Measurements from ENCODE around the gene CHPF. TPM values are rescaled to one million over a fixed set of nuclear protein-coding genes. Genes with fewer than 3 reads are reported as not detected.

Gene CHPF
- total RNA-seq, 1 experiment from 2014 or later = 228 TPM

GRCh38 chr2:219500135-219500534 is 43.5 kb downstream of the CHPF start:
- no peaks in the 10 kb centered on the region for H3K9me3 ChIP-seq (ENCODE audit: control insufficient read depth in 1 of 2, insufficient read depth in 1 of 2, low read depth in 1 of 2, low read length in 2 of 2)
- no peaks in the 10 kb centered on the region for H4K20me1 ChIP-seq (ENCODE audit: insufficient read depth)
- no peaks in the 10 kb centered on the region for H3K27me3 ChIP-seq (ENCODE audit: insufficient read depth, low read length)
- no TSS peak for BruUV-seq (replicated peaks)
- H2AFZ ChIP-seq (ENCODE audit: low read depth, low read length, poor library complexity, severe bottlenecking) = no peak overlapping the region
- POLR2A ChIA-PET = interaction anchor here (1.2 kb wide), 1 partner anchor 10 kb away, joined by 3 read pairs; no protein-coding TSS in a partner anchor
- RAD21 ChIA-PET (ENCODE audit: low non-redundant PET in 1 of 2, low total read pairs in 2 of 2, uncharacterized antibody in 2 of 2, unreplicated experiment in 2 of 2) = interaction anchor here in 1 of 2 experiments (0.7 kb wide), 1 partner anchor 20 kb away, joined by 3 read pairs; no protein-coding TSS in a partner anchor
- peak overlapping the region; percentile 99 for H3K4me2 ChIP-seq (ENCODE audit: low read length)
- CTCF ChIA-PET = interaction anchor here (0.7 to 5.2 kb wide), 6 partner anchors 8 to 45 kb away, joined by 3 to 56 read pairs (median 19); no protein-coding TSS in a partner anchor
- 0 out of 2 replicates have a peak overlapping the region, but pooled peaks have one; percentile 80 for H3K9ac ChIP-seq (ENCODE audit: low read length)
- ATAC-seq (no peak), DNase-seq (ENCODE audit: low read depth, low spot score) (no peak)
- peaks cover 22 to 52% of the 10 kb centered on the region in 2 experiments for H3K4me1 ChIP-seq (ENCODE audit: control insufficient read depth in 1 of 2, insufficient read depth in 2 of 2, low read length in 2 of 2)
- peaks cover 6% of the 10 kb centered on the region in 2 experiments; a peak in 1 of 4 replicates for H3K36me3 ChIP-seq (ENCODE audit: control insufficient read depth in 1 of 2, insufficient read depth in 2 of 2, low read length in 2 of 2)
- H3K9me2 ChIP-seq (ENCODE audit: insufficient read depth) = no peaks in the 10 kb centered on the region
- H3K79me2 ChIP-seq (ENCODE audit: insufficient read depth, low read length) = peaks cover 14% of the 10 kb centered on the region
- no peak overlapping the region for H3K27ac ChIP-seq (ENCODE audit: low read depth, low read length)
- TF ChIP-seq SIN3A (IDR thresholded peaks at IDR 0.05; ENCODE audit: low read depth) = no peak
- TF ChIP-seq, protein P1, sequence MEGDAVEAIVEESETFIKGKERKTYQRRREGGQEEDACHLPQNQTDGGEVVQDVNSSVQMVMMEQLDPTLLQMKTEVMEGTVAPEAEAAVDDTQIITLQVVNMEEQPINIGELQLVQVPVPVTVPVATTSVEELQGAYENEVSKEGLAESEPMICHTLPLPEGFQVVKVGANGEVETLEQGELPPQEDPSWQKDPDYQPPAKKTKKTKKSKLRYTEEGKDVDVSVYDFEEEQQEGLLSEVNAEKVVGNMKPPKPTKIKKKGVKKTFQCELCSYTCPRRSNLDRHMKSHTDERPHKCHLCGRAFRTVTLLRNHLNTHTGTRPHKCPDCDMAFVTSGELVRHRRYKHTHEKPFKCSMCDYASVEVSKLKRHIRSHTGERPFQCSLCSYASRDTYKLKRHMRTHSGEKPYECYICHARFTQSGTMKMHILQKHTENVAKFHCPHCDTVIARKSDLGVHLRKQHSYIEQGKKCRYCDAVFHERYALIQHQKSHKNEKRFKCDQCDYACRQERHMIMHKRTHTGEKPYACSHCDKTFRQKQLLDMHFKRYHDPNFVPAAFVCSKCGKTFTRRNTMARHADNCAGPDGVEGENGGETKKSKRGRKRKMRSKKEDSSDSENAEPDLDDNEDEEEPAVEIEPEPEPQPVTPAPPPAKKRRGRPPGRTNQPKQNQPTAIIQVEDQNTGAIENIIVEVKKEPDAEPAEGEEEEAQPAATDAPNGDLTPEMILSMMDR (IDR thresholded peaks at IDR 0.05 in 2 of 3, conservative IDR thresholded peaks at IDR 0.05 in 1 of 3; ENCODE audit: borderline replicate concordance in 1 of 3, insufficient read depth in 1 of 3, low read depth in 2 of 3, low read length in 2 of 3) = peak in 2 of 3 experiments; percentile 60 to 64; a peak in 4 of 6 replicates
- intact Hi-C loops (cut with micrococcal nuclease) = no loop called here
- peak overlapping the region; percentile 75 to 91 for H3K4me3 ChIP-seq (replicated peaks in 1 of 2; ENCODE audit: low read depth in 1 of 2, low read length in 2 of 2)

DNA sequence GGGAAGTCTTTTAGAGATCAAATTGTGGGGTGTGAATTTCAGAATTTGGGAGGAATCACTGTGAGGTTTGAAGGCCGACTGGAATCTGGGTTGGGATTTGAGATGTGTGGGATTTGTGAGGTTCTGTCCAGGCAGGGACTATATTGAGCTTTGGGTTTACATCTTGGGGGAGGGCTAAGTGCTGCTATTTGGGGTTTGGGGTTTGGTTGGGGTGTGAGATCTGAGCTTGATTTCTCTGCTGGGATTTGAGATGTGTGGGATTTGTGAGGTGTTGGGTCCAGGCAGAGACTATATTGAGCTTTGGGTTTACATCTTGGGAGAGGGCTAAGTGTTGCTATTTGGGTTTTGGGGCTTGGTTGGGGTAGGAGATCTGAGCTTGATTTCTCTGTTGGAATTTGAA is 44.1 kb downstream of the CHPF start:
- Histone ChIP-seq H3K9me2 (ENCODE audit: insufficient read depth) (no peaks in the 10 kb centered on the region), H3K9ac (ENCODE audit: low read length) (peak overlapping the region; percentile 80), H3K36me3 (ENCODE audit: control insufficient read depth in 1 of 2, insufficient read depth in 2 of 2, low read length in 2 of 2) (peaks cover 4 to 6% of the 10 kb centered on the region in 2 experiments; a peak in 1 of 4 replicates), H3K79me2 (ENCODE audit: insufficient read depth, low read length) (peaks cover 14% of the 10 kb centered on the region), H3K4me2 (ENCODE audit: low read length) (peak overlapping the region; percentile 99), H3K27ac (ENCODE audit: low read depth, low read length) (peak overlapping the region; percentile 98; the same call in 1 of the 2 replicates), H3K4me3 (replicated peaks in 1 of 2; ENCODE audit: low read depth in 1 of 2, low read length in 2 of 2) (peak overlapping the region; percentile 75 to 91), H3K4me1 (ENCODE audit: control insufficient read depth in 1 of 2, insufficient read depth in 2 of 2, low read length in 2 of 2) (peaks cover 24 to 54% of the 10 kb centered on the region in 2 experiments), H3K9me3 (ENCODE audit: control insufficient read depth in 1 of 2, insufficient read depth in 1 of 2, low read depth in 1 of 2, low read length in 2 of 2) (no peaks in the 10 kb centered on the region), H4K20me1 (ENCODE audit: insufficient read depth) (no peaks in the 10 kb centered on the region), H3K27me3 (ENCODE audit: insufficient read depth, low read length) (no peaks in the 10 kb centered on the region), H2AFZ (ENCODE audit: low read depth, low read length, poor library complexity, severe bottlenecking) (no peak overlapping the region)
- no peak for ATAC-seq
- no peak for DNase-seq (ENCODE audit: low read depth, low spot score)
- BruUV-seq (replicated peaks) = no TSS peak
- intact Hi-C loops (cut with micrococcal nuclease) = loop anchor here (2.0 kb wide), 1 partner anchor 189 kb away; no protein-coding TSS in a partner anchor
- RAD21 ChIA-PET (ENCODE audit: low non-redundant PET in 1 of 2, low total read pairs in 2 of 2, uncharacterized antibody in 2 of 2, unreplicated experiment in 2 of 2) = interaction anchor here in 1 of 2 experiments (0.7 kb wide), 1 partner anchor 21 kb away, joined by 3 read pairs; no protein-coding TSS in a partner anchor
- CTCF ChIA-PET = interaction anchor here (1.0 to 5.2 kb wide), 8 partner anchors 9 to 69 kb away, joined by 3 to 56 read pairs (median 5); no protein-coding TSS in a partner anchor
- POLR2A ChIA-PET = interaction anchor here (1.0 to 2.8 kb wide), 4 partner anchors 10 to 190 kb away, joined by 3 to 18 read pairs (median 5); no protein-coding TSS in a partner anchor
- TF ChIP-seq EGR1 (IDR thresholded peaks at IDR 0.05; ENCODE audit: low read depth) (no peak), CEBPB (IDR thresholded peaks at IDR 0.05; ENCODE audit: low read depth) (no peak), EZH2phosphoT487 (IDR thresholded peaks at IDR 0.05; ENCODE audit: borderline replicate concordance) (no peak), ZNF274 (IDR thresholded peaks at IDR 0.05; ENCODE audit: low read depth, low read length) (no peak), JUND (IDR thresholded peaks at IDR 0.05) (no peak)
- TF ChIP-seq, protein P1 (IDR thresholded peaks at IDR 0.05 in 2 of 3, conservative IDR thresholded peaks at IDR 0.05 in 1 of 3; ENCODE audit: borderline replicate concordance in 1 of 3, insufficient read depth in 1 of 3, low read depth in 2 of 3, low read length in 2 of 3) = no peak
- TF ChIP-seq, protein P2, sequence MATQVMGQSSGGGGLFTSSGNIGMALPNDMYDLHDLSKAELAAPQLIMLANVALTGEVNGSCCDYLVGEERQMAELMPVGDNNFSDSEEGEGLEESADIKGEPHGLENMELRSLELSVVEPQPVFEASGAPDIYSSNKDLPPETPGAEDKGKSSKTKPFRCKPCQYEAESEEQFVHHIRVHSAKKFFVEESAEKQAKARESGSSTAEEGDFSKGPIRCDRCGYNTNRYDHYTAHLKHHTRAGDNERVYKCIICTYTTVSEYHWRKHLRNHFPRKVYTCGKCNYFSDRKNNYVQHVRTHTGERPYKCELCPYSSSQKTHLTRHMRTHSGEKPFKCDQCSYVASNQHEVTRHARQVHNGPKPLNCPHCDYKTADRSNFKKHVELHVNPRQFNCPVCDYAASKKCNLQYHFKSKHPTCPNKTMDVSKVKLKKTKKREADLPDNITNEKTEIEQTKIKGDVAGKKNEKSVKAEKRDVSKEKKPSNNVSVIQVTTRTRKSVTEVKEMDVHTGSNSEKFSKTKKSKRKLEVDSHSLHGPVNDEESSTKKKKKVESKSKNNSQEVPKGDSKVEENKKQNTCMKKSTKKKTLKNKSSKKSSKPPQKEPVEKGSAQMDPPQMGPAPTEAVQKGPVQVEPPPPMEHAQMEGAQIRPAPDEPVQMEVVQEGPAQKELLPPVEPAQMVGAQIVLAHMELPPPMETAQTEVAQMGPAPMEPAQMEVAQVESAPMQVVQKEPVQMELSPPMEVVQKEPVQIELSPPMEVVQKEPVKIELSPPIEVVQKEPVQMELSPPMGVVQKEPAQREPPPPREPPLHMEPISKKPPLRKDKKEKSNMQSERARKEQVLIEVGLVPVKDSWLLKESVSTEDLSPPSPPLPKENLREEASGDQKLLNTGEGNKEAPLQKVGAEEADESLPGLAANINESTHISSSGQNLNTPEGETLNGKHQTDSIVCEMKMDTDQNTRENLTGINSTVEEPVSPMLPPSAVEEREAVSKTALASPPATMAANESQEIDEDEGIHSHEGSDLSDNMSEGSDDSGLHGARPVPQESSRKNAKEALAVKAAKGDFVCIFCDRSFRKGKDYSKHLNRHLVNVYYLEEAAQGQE (IDR thresholded peaks at IDR 0.05; ENCODE audit: low read depth) = no peak
- TF ChIP-seq, protein P3, sequence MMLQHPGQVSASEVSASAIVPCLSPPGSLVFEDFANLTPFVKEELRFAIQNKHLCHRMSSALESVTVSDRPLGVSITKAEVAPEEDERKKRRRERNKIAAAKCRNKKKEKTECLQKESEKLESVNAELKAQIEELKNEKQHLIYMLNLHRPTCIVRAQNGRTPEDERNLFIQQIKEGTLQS (IDR thresholded peaks at IDR 0.05) = no peak

Measured in HCT116 (cell line).